ENCODE measurements around the gene MAP3K12. TPM values are rescaled to one million over a fixed set of nuclear protein-coding genes. Genes with fewer than 3 reads are reported as not detected.
"Not testable (repeated sequence)": the region's sequence is repeated elsewhere in the genome, so short reads cannot be mapped to it uniquely, and the experiment has no call there.

MAP3K12 gene
- total RNA-seq, 1 experiment from 2014 or later = 11.6 TPM

DNA sequence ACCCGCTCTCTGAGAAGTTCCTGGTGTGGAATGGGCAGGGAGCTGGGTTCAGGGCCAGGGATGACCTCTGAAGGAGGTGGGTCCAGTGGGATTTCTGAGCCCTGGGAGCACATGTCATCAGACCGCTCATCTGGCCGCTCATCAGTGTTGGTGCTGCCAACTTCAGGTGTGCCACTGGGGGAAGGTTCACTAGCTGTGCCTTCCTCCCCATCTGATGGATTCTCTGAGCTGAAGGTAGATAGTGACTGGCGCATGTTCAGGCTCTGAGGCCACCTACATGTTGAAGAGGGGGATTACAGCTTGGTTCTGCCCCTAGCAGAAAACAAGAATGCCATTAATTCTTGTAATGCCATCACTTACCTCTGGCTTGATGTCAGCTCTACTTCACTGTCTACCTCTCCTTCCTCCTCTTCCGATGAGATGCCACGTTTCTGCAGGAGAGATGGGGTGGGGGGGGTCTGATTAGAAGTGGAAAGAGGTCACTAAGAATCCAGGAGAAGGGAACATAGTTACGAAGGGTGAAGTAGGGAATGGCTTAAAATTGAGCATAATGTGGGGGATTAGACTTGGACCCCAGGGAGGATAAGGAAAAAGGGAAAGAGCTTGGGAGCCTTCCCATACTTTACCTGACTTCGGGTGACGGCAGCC is 17.2 kb downstream of the MAP3K12 start:
- no peak overlapping the region for H3K4me3 ChIP-seq (ENCODE audit: low read depth, low read length, poor library complexity, severe bottlenecking)
- H3K9me3 ChIP-seq (ENCODE audit: low read depth, low read length, poor library complexity, severe bottlenecking) = no peaks in the 10 kb centered on the region
- no peaks in the 10 kb centered on the region for H3K27me3 ChIP-seq (replicated peaks; ENCODE audit: insufficient read depth, low read depth, low read length, poor library complexity)
- POLR2A ChIA-PET (ENCODE audit: low non-redundant PET) = interaction anchor here (0.6 to 0.7 kb wide), 2 partner anchors 17 to 61 kb away, joined by 3 to 6 read pairs; no protein-coding TSS in a partner anchor
- intact Hi-C loops (cut with micrococcal nuclease; ENCODE audit: unreplicated experiment) = no loop called here
- no peak overlapping the region for H3K27ac ChIP-seq (ENCODE audit: low read depth, low read length, poor library complexity, severe bottlenecking)
- peaks cover 75% of the 10 kb centered on the region for H3K36me3 ChIP-seq (ENCODE audit: insufficient read depth, low read length, poor library complexity, severe bottlenecking)
- BruUV-seq (replicated peaks) = no TSS peak
- no peak for TF ChIP-seq EZH2 (IDR thresholded peaks at IDR 0.05; ENCODE audit: borderline replicate concordance, low read depth, low read length, poor library complexity, severe bottlenecking)
- TF ChIP-seq, protein P1, sequence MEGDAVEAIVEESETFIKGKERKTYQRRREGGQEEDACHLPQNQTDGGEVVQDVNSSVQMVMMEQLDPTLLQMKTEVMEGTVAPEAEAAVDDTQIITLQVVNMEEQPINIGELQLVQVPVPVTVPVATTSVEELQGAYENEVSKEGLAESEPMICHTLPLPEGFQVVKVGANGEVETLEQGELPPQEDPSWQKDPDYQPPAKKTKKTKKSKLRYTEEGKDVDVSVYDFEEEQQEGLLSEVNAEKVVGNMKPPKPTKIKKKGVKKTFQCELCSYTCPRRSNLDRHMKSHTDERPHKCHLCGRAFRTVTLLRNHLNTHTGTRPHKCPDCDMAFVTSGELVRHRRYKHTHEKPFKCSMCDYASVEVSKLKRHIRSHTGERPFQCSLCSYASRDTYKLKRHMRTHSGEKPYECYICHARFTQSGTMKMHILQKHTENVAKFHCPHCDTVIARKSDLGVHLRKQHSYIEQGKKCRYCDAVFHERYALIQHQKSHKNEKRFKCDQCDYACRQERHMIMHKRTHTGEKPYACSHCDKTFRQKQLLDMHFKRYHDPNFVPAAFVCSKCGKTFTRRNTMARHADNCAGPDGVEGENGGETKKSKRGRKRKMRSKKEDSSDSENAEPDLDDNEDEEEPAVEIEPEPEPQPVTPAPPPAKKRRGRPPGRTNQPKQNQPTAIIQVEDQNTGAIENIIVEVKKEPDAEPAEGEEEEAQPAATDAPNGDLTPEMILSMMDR (conservative IDR thresholded peaks at IDR 0.05; ENCODE audit: low read depth, low read length) = 0 out of 2 replicates have a peak, but pooled peaks have one; percentile 35
- no peaks in the 10 kb centered on the region for H3K4me1 ChIP-seq (ENCODE audit: insufficient read depth, low read length, poor library complexity, severe bottlenecking)
- CTCF ChIA-PET = interaction anchor here (1.1 kb wide), 1 partner anchor 130 kb away, joined by 3 read pairs; no protein-coding TSS in a partner anchor
- peak; percentile 60 for DNase-seq (ENCODE audit: low spot score)

DNA sequence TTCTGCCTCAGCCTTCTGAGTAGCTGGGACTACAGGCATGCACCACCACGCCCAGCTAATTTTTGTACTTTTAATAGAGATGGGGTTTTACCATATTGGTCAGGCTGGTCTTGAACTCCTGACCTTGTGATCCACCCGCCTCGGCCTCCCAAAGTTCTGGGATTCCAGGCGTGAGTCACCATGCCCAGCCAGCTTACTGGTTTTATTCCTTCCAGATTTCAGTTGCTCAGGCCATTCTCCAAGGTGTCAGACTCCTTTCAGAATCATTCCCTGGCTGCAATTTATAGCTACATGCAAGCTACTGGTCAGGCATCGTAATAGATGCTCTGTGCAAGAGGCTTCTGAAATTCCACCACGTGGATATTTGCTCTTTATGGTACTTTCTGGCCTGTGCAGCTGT is 17.8 kb downstream of the MAP3K12 start:
- intact Hi-C loops (cut with micrococcal nuclease; ENCODE audit: unreplicated experiment); H3K4me1 ChIP-seq (ENCODE audit: insufficient read depth, low read length, poor library complexity, severe bottlenecking); H3K27ac ChIP-seq (ENCODE audit: low read depth, low read length, poor library complexity, severe bottlenecking); BruUV-seq (replicated peaks); H3K27me3 ChIP-seq (replicated peaks; ENCODE audit: insufficient read depth, low read depth, low read length, poor library complexity); H3K9me3 ChIP-seq (ENCODE audit: low read depth, low read length, poor library complexity, severe bottlenecking); H3K4me3 ChIP-seq (ENCODE audit: low read depth, low read length, poor library complexity, severe bottlenecking); DNase-seq (ENCODE audit: low spot score): not testable (repeated sequence)
- ChIA-PET CTCF (interaction anchor here (1.1 kb wide), 1 partner anchor 129 kb away, joined by 3 read pairs; no protein-coding TSS in a partner anchor), POLR2A (ENCODE audit: low non-redundant PET) (interaction anchor here (0.6 to 0.7 kb wide), 2 partner anchors 17 to 60 kb away, joined by 3 to 6 read pairs; no protein-coding TSS in a partner anchor)
- peaks cover 79% of the 10 kb centered on the region for H3K36me3 ChIP-seq (ENCODE audit: insufficient read depth, low read length, poor library complexity, severe bottlenecking)

DNA sequence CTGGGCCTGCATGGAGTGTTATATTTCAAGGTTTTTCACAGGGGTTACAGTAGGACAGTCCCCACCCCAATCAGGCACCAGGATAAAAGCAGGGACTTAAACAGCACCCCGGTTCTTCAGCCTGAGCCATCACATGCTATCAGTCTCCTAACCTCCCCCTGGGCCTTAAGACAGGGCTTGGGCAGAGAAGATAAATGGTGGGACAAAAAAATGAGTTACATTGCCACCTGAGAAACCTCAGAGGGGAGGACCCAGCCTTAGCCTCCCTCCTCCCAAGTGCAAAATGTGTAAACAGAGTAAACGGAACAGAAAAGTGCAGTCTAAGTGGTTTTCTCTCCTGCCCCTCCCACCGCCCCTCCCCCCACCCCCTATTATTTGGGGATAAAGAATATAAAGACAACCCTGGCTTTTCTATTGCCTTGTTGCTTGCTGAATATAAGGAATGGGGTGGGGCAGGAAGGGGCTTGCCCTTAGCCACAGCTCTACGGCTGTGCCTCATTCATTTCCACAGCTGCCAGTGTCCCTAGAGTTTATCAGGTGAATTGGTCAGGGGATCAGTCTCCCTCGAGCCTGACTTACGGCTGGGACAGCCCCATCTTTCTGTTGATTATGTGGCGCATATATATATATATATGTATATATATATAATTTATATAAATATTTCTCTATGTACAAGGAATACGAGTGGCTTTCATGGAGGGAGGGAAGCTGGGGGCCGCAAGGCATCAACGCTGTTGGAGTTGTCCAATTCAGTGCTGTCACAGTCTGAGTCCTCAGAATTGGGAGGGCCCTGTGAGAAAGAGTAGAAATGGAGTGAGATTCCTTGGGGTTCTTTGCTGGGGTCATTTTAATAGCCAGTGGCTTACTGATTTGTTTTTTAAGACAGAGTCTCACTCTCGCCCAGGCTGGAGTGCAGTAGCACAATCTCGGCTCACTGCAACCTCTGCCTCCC is 18.5 kb downstream of the MAP3K12 start:
- no peaks in the 10 kb centered on the region for H3K27me3 ChIP-seq (replicated peaks; ENCODE audit: insufficient read depth, low read depth, low read length, poor library complexity)
- no peak for DNase-seq (ENCODE audit: low spot score)
- TF ChIP-seq EZH2 (IDR thresholded peaks at IDR 0.05; ENCODE audit: borderline replicate concordance, low read depth, low read length, poor library complexity, severe bottlenecking) = no peak
- TF ChIP-seq, protein P1 (conservative IDR thresholded peaks at IDR 0.05; ENCODE audit: low read depth, low read length) = no peak
- peaks cover 4% of the 10 kb centered on the region for H3K4me1 ChIP-seq (ENCODE audit: insufficient read depth, low read length, poor library complexity, severe bottlenecking)
- no peak overlapping the region for H3K4me3 ChIP-seq (ENCODE audit: low read depth, low read length, poor library complexity, severe bottlenecking)
- no peaks in the 10 kb centered on the region for H3K9me3 ChIP-seq (ENCODE audit: low read depth, low read length, poor library complexity, severe bottlenecking)
- ChIA-PET POLR2A (ENCODE audit: low non-redundant PET) (no interaction called here), CTCF (no interaction called here)
- no TSS peak for BruUV-seq (replicated peaks)
- H3K27ac ChIP-seq (ENCODE audit: low read depth, low read length, poor library complexity, severe bottlenecking) = no peak overlapping the region
- intact Hi-C loops (cut with micrococcal nuclease; ENCODE audit: unreplicated experiment) = no loop called here
- H3K36me3 ChIP-seq (ENCODE audit: insufficient read depth, low read length, poor library complexity, severe bottlenecking) = peaks cover 79% of the 10 kb centered on the region

Data from A673 (cell line).